ENCODE results near the gene LOXL3. TPM values are rescaled to one million over a fixed set of nuclear protein-coding genes. Genes with fewer than 3 reads are reported as not detected.
A peak's percentile ranks its signal among the peaks of the same experiment; 100 is the strongest.

The LOXL3 gene
- total RNA-seq, 5 donors from 2014 or later (not counting 1 experiment from before 2014, with no cell fraction given) = 0.10 to 0.47 (median 0.38) TPM; not detected in 1

DNA sequence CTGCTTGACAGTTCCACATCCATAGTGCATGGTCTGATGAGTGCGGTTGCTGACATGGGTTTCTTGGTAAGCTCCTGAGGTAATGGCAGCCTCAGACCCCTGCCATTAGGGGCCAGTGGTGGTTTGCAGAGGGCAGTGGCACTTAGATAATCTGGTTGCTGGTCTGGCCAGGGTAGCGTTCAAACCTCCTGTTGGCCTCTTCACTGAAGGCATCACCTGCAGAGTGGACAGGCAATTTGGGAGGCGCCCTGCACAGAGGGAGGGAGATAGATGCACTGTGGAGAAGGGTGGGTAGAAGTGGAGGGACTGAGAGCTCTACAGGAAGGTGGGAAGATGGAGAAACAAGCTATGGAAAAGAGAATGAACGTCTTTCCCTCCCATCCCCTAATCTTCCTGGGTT is 20.3 kb downstream of the LOXL3 start:
- 100% methylated on average over 2 of the region's 4 CpGs for WGBS (ENCODE audit: insufficient coverage)
- ChIA-PET POLR2A (interaction anchor here in 1 of 2 donors (0.6 kb wide), 1 partner anchor 306 kb away, joined by 3 read pairs; no protein-coding TSS in a partner anchor), CTCF (interaction anchor here in 1 of 2 donors (0.9 kb wide), 1 partner anchor 283 kb away, joined by 3 read pairs; no protein-coding TSS in a partner anchor)
- Mint-ChIP-seq H3K36me3 (peaks cover 19% of the 10 kb centered on the region), H3K4me1 (peaks cover 28 to 29% (median 29%) of the 10 kb centered on the region in 3 donors), H3K9me3 (no peaks in the 10 kb centered on the region), H3K27me3 (peaks cover 0 to 13% of the 10 kb centered on the region in 2 donors), H3K4me3 (no peak overlapping the region), H3K27ac (no peak overlapping the region)
- H3K4me3 ChIP-seq (ENCODE audit: control insufficient read depth in 1 of 2, extremely low read depth in 1 of 2, low read length in 1 of 2) = no peak overlapping the region
- H3K36me3 ChIP-seq (ENCODE audit: control insufficient read depth in 2 of 2, extremely low read depth in 1 of 2, insufficient read depth in 1 of 2, low read length in 1 of 2) = peaks cover 0 to 13% of the 10 kb centered on the region in 2 donors
- DNase-seq (no peak), ATAC-seq (replicated peaks in 1 of 4) (no peak)
- H3K9me3 ChIP-seq = no peaks in the 10 kb centered on the region
- peaks cover 13 to 24% of the 10 kb centered on the region in 2 experiments for H3K4me1 ChIP-seq (ENCODE audit: control insufficient read depth in 1 of 2, extremely low read depth in 1 of 2, insufficient read depth in 2 of 2, low read length in 2 of 2)
- H3K27ac ChIP-seq (ENCODE audit: low read length) = no peak overlapping the region
- H3K27me3 ChIP-seq (replicated peaks in 1 of 2; ENCODE audit: control insufficient read depth in 2 of 2, extremely low read depth in 1 of 2, insufficient read depth in 2 of 2, low read length in 1 of 2) = peaks cover 0 to 12% of the 10 kb centered on the region in 2 experiments

DNA sequence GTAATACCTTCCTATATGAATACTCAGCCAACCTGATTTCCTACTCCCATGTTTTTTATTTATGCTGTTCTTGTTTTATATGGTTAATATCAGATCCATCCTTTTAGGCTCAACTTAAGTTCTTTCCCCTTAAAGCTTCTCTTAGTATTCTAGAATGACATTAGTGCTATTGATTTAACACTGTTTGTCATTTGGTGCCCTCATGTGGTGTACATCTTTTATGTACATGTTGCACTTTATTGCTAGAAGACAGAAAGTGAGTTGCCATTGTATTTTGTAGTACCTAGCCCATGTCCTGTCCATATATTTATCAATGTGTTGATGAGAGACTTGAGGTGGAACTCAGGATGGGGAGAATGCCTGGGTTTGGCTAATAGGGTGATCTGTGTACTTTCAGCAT is 21.5 kb downstream of the LOXL3 start:
- no peak overlapping the region for H3K4me3 ChIP-seq (ENCODE audit: control insufficient read depth in 1 of 2, extremely low read depth in 1 of 2, low read length in 1 of 2)
- ChIA-PET POLR2A (interaction anchor here in 1 of 2 donors (0.5 to 0.6 kb wide), 2 partner anchors 48 to 75 kb away, joined by 3 to 4 read pairs; no protein-coding TSS in a partner anchor), CTCF (interaction anchor here (0.5 to 3.2 kb wide), 12 partner anchors 28 to 322 kb away, joined by 3 to 35 read pairs (median 4); partner anchors contain the start of genes C2orf81 (in 1 of the 2), CCDC142 (in 1 of the 2), TTC31 (in 1 of the 2) and WBP1 (in 1 of the 2))
- peaks cover 15 to 33% of the 10 kb centered on the region in 2 experiments for H3K4me1 ChIP-seq (ENCODE audit: control insufficient read depth in 1 of 2, extremely low read depth in 1 of 2, insufficient read depth in 2 of 2, low read length in 2 of 2)
- ATAC-seq (replicated peaks in 1 of 4) (no peak), DNase-seq (peak in 1 of 35 experiments; percentile 70)
- Mint-ChIP-seq H3K4me3 (peak overlapping the region; percentile 46 to 95 (median 90)), H3K9me3 (no peaks in the 10 kb centered on the region), H3K27me3 (peaks cover 0 to 2% of the 10 kb centered on the region in 2 donors), H3K36me3 (peaks cover 31% of the 10 kb centered on the region), H3K4me1 (peaks cover 33 to 39% (median 36%) of the 10 kb centered on the region in 3 donors), H3K27ac (peak overlapping the region; percentile 6 to 49)
- H3K27ac ChIP-seq (ENCODE audit: low read length) = no peak overlapping the region
- no peaks in the 10 kb centered on the region for H3K9me3 ChIP-seq
- H3K36me3 ChIP-seq (ENCODE audit: control insufficient read depth in 2 of 2, extremely low read depth in 1 of 2, insufficient read depth in 1 of 2, low read length in 1 of 2) = peaks cover 0 to 25% of the 10 kb centered on the region in 2 donors
- H3K27me3 ChIP-seq (replicated peaks in 1 of 2; ENCODE audit: control insufficient read depth in 2 of 2, extremely low read depth in 1 of 2, insufficient read depth in 2 of 2, low read length in 1 of 2) = peaks cover 0 to 8% of the 10 kb centered on the region in 2 experiments

DNA sequence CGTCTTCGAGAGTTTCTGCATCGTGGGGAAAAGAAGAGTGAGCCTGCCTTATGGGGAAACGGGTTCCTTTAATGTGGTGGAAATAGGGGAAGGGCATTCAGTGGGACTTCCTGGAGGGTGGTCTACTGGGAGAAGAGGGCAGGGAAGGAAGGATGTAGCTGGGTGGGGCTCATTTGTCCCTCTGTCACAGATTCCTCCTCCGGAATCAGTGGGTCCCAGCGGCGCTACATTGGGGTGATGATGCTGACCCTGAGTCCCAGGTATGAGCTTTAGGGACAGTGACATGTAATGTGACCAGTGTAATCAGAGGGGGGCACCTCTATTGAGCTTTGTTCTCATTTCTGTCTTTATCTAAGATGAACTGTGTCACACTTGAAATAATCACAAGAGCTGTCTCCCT is 22.1 kb downstream of the LOXL3 start:
- ATAC-seq (replicated peaks in 1 of 4) (no peak), DNase-seq (no peak)
- H3K27ac ChIP-seq (ENCODE audit: low read length) = no peak overlapping the region
- 77% methylated on average over 7 of the region's 7 CpGs for WGBS (ENCODE audit: insufficient coverage)
- H3K9me3 ChIP-seq = no peaks in the 10 kb centered on the region
- Mint-ChIP-seq H3K4me3 (peak overlapping the region; percentile 10 to 95 (median 90)), H3K27me3 (no peaks in the 10 kb centered on the region), H3K9me3 (no peaks in the 10 kb centered on the region), H3K4me1 (peaks cover 33 to 42% (median 39%) of the 10 kb centered on the region in 3 donors), H3K27ac (peak overlapping the region in 1 of 2 donors; percentile 49), H3K36me3 (peaks cover 36% of the 10 kb centered on the region)
- H3K4me3 ChIP-seq (ENCODE audit: control insufficient read depth in 1 of 2, extremely low read depth in 1 of 2, low read length in 1 of 2) = no peak overlapping the region
- H3K4me1 ChIP-seq (ENCODE audit: control insufficient read depth in 1 of 2, extremely low read depth in 1 of 2, insufficient read depth in 2 of 2, low read length in 2 of 2) = peaks cover 15 to 36% of the 10 kb centered on the region in 2 experiments
- H3K27me3 ChIP-seq (replicated peaks in 1 of 2; ENCODE audit: control insufficient read depth in 2 of 2, extremely low read depth in 1 of 2, insufficient read depth in 2 of 2, low read length in 1 of 2) = peaks cover 0 to 2% of the 10 kb centered on the region in 2 experiments
- ChIA-PET CTCF (interaction anchor here (0.5 to 3.2 kb wide), 12 partner anchors 28 to 321 kb away, joined by 3 to 35 read pairs (median 4); partner anchors contain the start of genes TTC31 (in 2 of the 2), C2orf81 (in 1 of the 2), CCDC142 (in 1 of the 2) and WBP1 (in 1 of the 2)), POLR2A (interaction anchor here in 1 of 2 donors (0.5 to 0.6 kb wide), 2 partner anchors 48 to 75 kb away, joined by 3 to 4 read pairs; no protein-coding TSS in a partner anchor)
- H3K36me3 ChIP-seq (ENCODE audit: control insufficient read depth in 2 of 2, extremely low read depth in 1 of 2, insufficient read depth in 1 of 2, low read length in 1 of 2) = peaks cover under 1 to 31% of the 10 kb centered on the region in 2 donors

GRCh38 chr2:74530239-74531187 is 23.2 kb downstream of the LOXL3 start:
- ATAC-seq (replicated peaks in 1 of 4) (peak; percentile 15 to 32 (median 27)), DNase-seq (peak in 33 of 35 experiments; percentile 26 to 75 (median 46))
- Histone ChIP-seq H3K4me3 (ENCODE audit: control insufficient read depth in 1 of 2, extremely low read depth in 1 of 2, low read length in 1 of 2) (peak overlapping the region; percentile 70 to 93), H3K36me3 (ENCODE audit: control insufficient read depth in 2 of 2, extremely low read depth in 1 of 2, insufficient read depth in 1 of 2, low read length in 1 of 2) (peaks cover 3 to 37% of the 10 kb centered on the region in 2 donors), H3K4me1 (ENCODE audit: control insufficient read depth in 1 of 2, extremely low read depth in 1 of 2, insufficient read depth in 2 of 2, low read length in 2 of 2) (peaks cover 15 to 37% of the 10 kb centered on the region in 2 experiments), H3K27ac (ENCODE audit: low read length) (peak overlapping the region; percentile 72), H3K9me3 (no peaks in the 10 kb centered on the region), H3K27me3 (replicated peaks in 1 of 2; ENCODE audit: control insufficient read depth in 2 of 2, extremely low read depth in 1 of 2, insufficient read depth in 2 of 2, low read length in 1 of 2) (no peaks in the 10 kb centered on the region)
- under 1% methylated on average over 40 of the region's 54 CpGs for WGBS (ENCODE audit: insufficient coverage)
- peaks cover 43% of the 10 kb centered on the region for H3K36me3 Mint-ChIP-seq
- ChIA-PET CTCF (interaction anchor here (0.6 to 3.2 kb wide), 11 partner anchors 22 to 702 kb away, joined by 3 to 35 read pairs (median 3); partner anchors contain the start of genes TTC31 (in 2 of the 2), CCDC142 (in 1 of the 2), PCGF1 (in 1 of the 2) and STAMBP (in 1 of the 2)), POLR2A (interaction anchor here (0.6 to 1.2 kb wide), 4 partner anchors 22 to 78 kb away, joined by 3 to 7 read pairs (median 4); no protein-coding TSS in a partner anchor)
- H3K27ac Mint-ChIP-seq = peak overlapping the region; percentile 75 to 94
- peaks cover 37 to 47% (median 46%) of the 10 kb centered on the region in 3 donors for H3K4me1 Mint-ChIP-seq
- H3K4me3 Mint-ChIP-seq = peak overlapping the region; percentile 90 to 95 (median 95)
- H3K9me3 Mint-ChIP-seq = no peaks in the 10 kb centered on the region
- H3K27me3 Mint-ChIP-seq = no peaks in the 10 kb centered on the region

GRCh38 chr2:74529357-74530238 is 24.1 kb downstream of the LOXL3 start, which contains the start of the genes AUP1 and HTRA2:
AUP1 (minus strand) TSS chr2:74529706; CDS start chr2:74529629, 77 bp downstream.
HTRA2 (plus strand) TSS chr2:74529933; CDS start chr2:74530007, 74 bp downstream.
- Histone ChIP-seq H3K27ac (ENCODE audit: low read length) (peak within 1 kb of the TSS; percentile 72), H3K9me3 (no peaks in the 10 kb centered on the region), H3K4me1 (ENCODE audit: control insufficient read depth in 1 of 2, extremely low read depth in 1 of 2, insufficient read depth in 2 of 2, low read length in 2 of 2) (peaks cover 15 to 37% of the 10 kb centered on the region in 2 experiments), H3K27me3 (replicated peaks in 1 of 2; ENCODE audit: control insufficient read depth in 2 of 2, extremely low read depth in 1 of 2, insufficient read depth in 2 of 2, low read length in 1 of 2) (no peaks in the 10 kb centered on the region), H3K36me3 (ENCODE audit: control insufficient read depth in 2 of 2, extremely low read depth in 1 of 2, insufficient read depth in 1 of 2, low read length in 1 of 2) (peaks cover 3 to 37% of the 10 kb centered on the region in 2 donors), H3K4me3 (ENCODE audit: control insufficient read depth in 1 of 2, extremely low read depth in 1 of 2, low read length in 1 of 2) (peak within 1 kb of the TSS; percentile 70 to 93)
- ChIA-PET POLR2A (interaction anchor here in 1 of 2 donors (0.6 to 1.2 kb wide), 2 partner anchors 21 to 46 kb away, joined by 3 to 7 read pairs; partner anchors contain the start of gene TTC31), CTCF (interaction anchor here in 1 of 2 donors (1.0 to 3.2 kb wide), 6 partner anchors 21 to 701 kb away, joined by 3 to 35 read pairs (median 3); partner anchors contain the start of genes CCDC142, PCGF1, STAMBP and TTC31)
- peak within 1 kb of the TSS; percentile 94 for H3K27ac Mint-ChIP-seq
- under 1% methylated on average over 87 of the region's 87 CpGs for WGBS (ENCODE audit: insufficient coverage)
- peak; percentile 91 to 93 (median 92) for ATAC-seq (replicated peaks in 1 of 4)
- no peaks in the 10 kb centered on the region for H3K9me3 Mint-ChIP-seq
- peaks cover 43% of the 10 kb centered on the region for H3K36me3 Mint-ChIP-seq
- H3K27me3 Mint-ChIP-seq = no peaks in the 10 kb centered on the region
- peak within 1 kb of the TSS; percentile 90 to 95 (median 95) for H3K4me3 Mint-ChIP-seq
- DNase-seq = peak; percentile 71 to 90 (median 80)
- H3K4me1 Mint-ChIP-seq = peaks cover 37 to 47% (median 46%) of the 10 kb centered on the region in 3 donors
